HG03571 (cell line): Measurements from ENCODE around the gene ZNF146.
"Not testable (repeated sequence)": the region's sequence is repeated elsewhere in the genome, so short reads cannot be mapped to it uniquely, and the experiment has no call there.

Experiments used
- ATAC-seq: cut with Tn5 transposase; IDR thresholded peaks from one replicate; pipeline ENCODE4 v1.9.1; 2021; ENCODE audit not compliant: unreplicated experiment

The ZNF146 gene

GRCh38 chr19:36214386-36215275 lies at the start of gene ZNF146, which contains the start of gene ZNF565:
TSS of gene ZNF146 (plus strand) at chr19:36215106. CDS start at chr19:36236441, 21,335 bp downstream.
TSS of gene ZNF565 (minus strand) at chr19:36214665. CDS start at chr19:36201985, 12,680 bp downstream.
- peak; percentile 90 for ATAC-seq

- ATAC-seq = no peak
Observed at GRCh38 chr19:36169084-36169760, 45.7 kb upstream of the ZNF146 start.

- no peak for ATAC-seq
Observed at GRCh38 chr19:36172852-36173251, 42.1 kb upstream of the ZNF146 start.

GRCh38 chr19:36173846-36174245 lies 41.1 kb upstream of the ZNF146 start:
- ATAC-seq = not testable (repeated sequence)

- ATAC-seq = not testable (repeated sequence)
Observed at GRCh38 chr19:36179077-36179476, 35.8 kb upstream of the ZNF146 start.

GRCh38 chr19:36182612-36183244 lies 32.2 kb upstream of the ZNF146 start:
- no peak for ATAC-seq

GRCh38 chr19:36183245-36183628 lies 31.7 kb upstream of the ZNF146 start:
- ATAC-seq = no peak

- not testable (repeated sequence) for ATAC-seq
Observed at GRCh38 chr19:36186722-36187121, 28.2 kb upstream of the ZNF146 start.

GRCh38 chr19:36196249-36196648 lies 18.7 kb upstream of the ZNF146 start:
- no peak for ATAC-seq

GRCh38 chr19:36198119-36198518 lies 16.8 kb upstream of the ZNF146 start:
- no peak for ATAC-seq

GRCh38 chr19:36201684-36202083 lies 13.2 kb upstream of the ZNF146 start:
- no peak for ATAC-seq

GRCh38 chr19:36203293-36203692 lies 11.6 kb upstream of the ZNF146 start:
- ATAC-seq = no peak

- ATAC-seq = no peak
Observed at GRCh38 chr19:36207605-36208252, 7.2 kb upstream of the ZNF146 start.

- no peak for ATAC-seq
Observed at GRCh38 chr19:36209372-36209771, 5.5 kb upstream of the ZNF146 start.

- no peak for ATAC-seq
Observed at GRCh38 chr19:36210497-36210896, 4.4 kb upstream of the ZNF146 start.

- no peak for ATAC-seq
Observed at GRCh38 chr19:36212895-36213294, 2.0 kb upstream of the ZNF146 start.

- ATAC-seq = no peak
Observed at GRCh38 chr19:36215276-36216123, 594 bp downstream of the ZNF146 start.

- ATAC-seq = no peak
Observed at GRCh38 chr19:36221474-36221873, 6.6 kb downstream of the ZNF146 start.

- no peak for ATAC-seq
Observed at GRCh38 chr19:36222503-36222902, 7.6 kb downstream of the ZNF146 start.

GRCh38 chr19:36225219-36225892 lies 10.4 kb downstream of the ZNF146 start:
- ATAC-seq = no peak
